HepG2 (cell line): Measurements from ENCODE around the gene CNGA2. TPM values are rescaled to one million over a fixed set of nuclear protein-coding genes. Genes with fewer than 3 reads are reported as not detected.

Experiments
- ATAC-seq: fragments of 200-7000 bp; cut with Tn5 transposase; 3 replicates; pipeline ENCODE4 v1.9.1; 2020; ENCODE audit warnings: mild to moderate bottlenecking, moderate library complexity
- BruUV-seq: library from RNA; stranded (reverse); fragments of 400-500 nt; replicated peaks from 2 replicates; lab custom pipeline; 2021; lab: Mats Ljungman, UMichigan
- CTCF ChIA-PET: fragments of 300-600 bp; formaldehyde crosslinking; extraction: SDS; loops from one replicate; lab custom pipeline; 2021; ENCODE audit warnings: low total read pairs, inconsistent platforms, low intra/inter-chr PET ratio; lab: Yijun Ruan, JAX
- POLR2A ChIA-PET: fragments of 350-600 bp; sonication (Branson Sonifier 250); formaldehyde crosslinking; loops from one replicate; lab custom pipeline; 2020; ENCODE audit warnings: antibody characterized with exemption, inconsistent platforms; lab: Yijun Ruan, JAX
- DNase-seq: peaks from one replicate; pipeline ENCODE4 v3.0.0-alpha.2; 2015; ENCODE audit warnings: low spot score
- FAIRE-seq: peaks from 3 replicates; lab custom pipeline; 2011; peaks lifted over from hg19 to GRCh38; lab: Jason Lieb, UNC
- H2AFZ ChIP-seq: one replicate; pipeline ENCODE4 v1.6.1; 2011; ENCODE audit warnings: low read length, inconsistent platforms
- H3K27ac ChIP-seq: fragments of 300-600 bp; 3 replicates; pipeline ENCODE4 v1.8.0; 2011; ENCODE audit warnings: mixed run types, mild to moderate bottlenecking, mixed read lengths, low read length, inconsistent platforms; ENCODE audit not compliant: insufficient read depth; ENCODE audit errors: extremely low read length
- H3K27me3 ChIP-seq, 2 experiments: fragments of 200-600 bp in 1 of 2; 2 replicates in 1 of 2; 3 replicates in 1 of 2; pipeline versions ENCODE4 v1.6.0 to v1.8.0; 2011; ENCODE audit warnings: low read length in 2 of 2, mild to moderate bottlenecking in 2 of 2, moderate library complexity in 2 of 2, inconsistent platforms in 1 of 2; ENCODE audit not compliant: insufficient read depth in 2 of 2, control insufficient read depth in 1 of 2
- H3K36me3 ChIP-seq, 2 experiments: fragments of 200-600 bp in 1 of 2; replicated peaks in 1 of 2; 2 replicates in 1 of 2; 3 replicates in 1 of 2; pipeline versions ENCODE4 v1.5.1 to v1.8.0; 2011; ENCODE audit warnings: low read length in 2 of 2, inconsistent platforms in 1 of 2; ENCODE audit not compliant: insufficient read depth in 2 of 2, control insufficient read depth in 1 of 2
- H3K4me1 ChIP-seq: 2 replicates; pipeline ENCODE4 v1.5.1; 2012; ENCODE audit warnings: low read length, inconsistent platforms; ENCODE audit not compliant: insufficient read depth
- H3K4me2 ChIP-seq: 2 replicates; pipeline ENCODE4 v1.6.0; 2011; ENCODE audit warnings: low read depth, low read length, inconsistent platforms
- H3K4me3 ChIP-seq, 3 experiments: fragments of 200-600 bp in 1 of 3; sonication (generic), shearing (Covaris generic) in 1 of 3; replicated peaks in 1 of 3; 2 replicates each; pipeline ENCODE4 v1.5.1; 2011 to 2016; ENCODE audit warnings: low read length in 3 of 3, inconsistent platforms in 2 of 3, low read depth in 2 of 3, mild to moderate bottlenecking in 2 of 3, control low read depth in 1 of 3, mixed read lengths in 1 of 3; ENCODE audit not compliant: insufficient read depth in 1 of 3
- H3K79me2 ChIP-seq: one replicate; pipeline ENCODE4 v1.6.1; 2011; ENCODE audit warnings: low read length, inconsistent platforms; ENCODE audit not compliant: insufficient read depth
- H3K9ac ChIP-seq: 2 replicates; pipeline ENCODE4 v1.6.0; 2011; ENCODE audit warnings: mild to moderate bottlenecking, low read depth, low read length, inconsistent platforms; ENCODE audit not compliant: insufficient read depth
- H3K9me3 ChIP-seq: 2 replicates; pipeline ENCODE4 v1.5.1; 2012; ENCODE audit warnings: mild to moderate bottlenecking, low read length
- H4K20me1 ChIP-seq: 2 replicates; pipeline ENCODE4 v1.6.0; 2011; ENCODE audit warnings: inconsistent platforms, mild to moderate bottlenecking, low read length, moderate library complexity; ENCODE audit not compliant: insufficient read depth
- STAG1 ChIP-seq: sonication (generic); formaldehyde crosslinking; IDR thresholded peaks from 2 replicates; pipeline ENCODE4 v1.4.0; 2020; ENCODE audit warnings: missing genetic modification reagents
- WGBS: methylation state at CpG from one replicate; pipeline ENCODE4 v1.1.6; 2017; ENCODE audit warnings: low lambda C conversion rate; 5-methylcytosine and 5-hydroxymethylcytosine counted together
- in situ Hi-C: cut with HindIII; loops from 2 replicates; pipeline ENCODE4 v1.10.0; 2017; ENCODE audit warnings: low pct_unique_long_range_greater_than_20kb; ENCODE audit not compliant: extremely low pct_ligation_motif_present
- intact Hi-C: fragments of 100-400 bp; cut with micrococcal nuclease; formaldehyde crosslinking; loops from one replicate; pipeline ENCODE4 v1.10.0; 2022; ENCODE audit not compliant: unreplicated experiment
- polyA plus RNA-seq, 8 experiments: library from polyadenylated mRNA; depleted of rRNA in 3 of 8; stranded (reverse) in 7 of 8; unstranded in 1 of 8; fragments of >200 nt; fragmentation: Illumina TruSeq in 4 of 8; extraction: Trizol in 4 of 8; gene quantifications; 2 replicates each; pipeline versions ENCODE4 v1.2.1 to v1.2.3, GENCODE V29; 2011 to 2016; ENCODE audit warnings: low read depth in 4 of 8, missing spikeins in 1 of 8, mixed read lengths in 1 of 8; ENCODE audit not compliant: insufficient read depth in 1 of 8
- total RNA-seq, 5 experiments: library from RNA; depleted of rRNA; stranded (reverse); fragments of >200 nt; fragmentation: Illumina TruSeq; extraction: Trizol; gene quantifications; 2 replicates each; pipeline ENCODE4 v1.2.3, GENCODE V29; 2016; ENCODE audit warnings: low read depth in 1 of 5
- TF ChIP-seq, protein P1 (sequence below): sonication (generic); formaldehyde crosslinking; IDR thresholded peaks from 2 replicates; pipeline ENCODE4 v1.8.1; 2023; ENCODE audit warnings: mild to moderate bottlenecking, missing genetic modification reagents
- TF ChIP-seq, protein P2 (sequence below): sonication (generic); formaldehyde crosslinking; IDR thresholded peaks from 2 replicates; pipeline ENCODE4 v1.5.1; 2020; ENCODE audit warnings: missing genetic modification reagents, mild to moderate bottlenecking, borderline replicate concordance
- TF ChIP-seq, protein P3 (sequence below): IDR thresholded peaks from 2 replicates; pipeline ENCODE4 v1.4.0; 2020; ENCODE audit warnings: mild to moderate bottlenecking, missing genetic modification reagents
- TF ChIP-seq, protein P4 (sequence below): sonication (generic); formaldehyde crosslinking; IDR thresholded peaks from 2 replicates; pipeline ENCODE4 v1.5.0; 2020; ENCODE audit warnings: mild to moderate bottlenecking, missing genetic modification reagents, moderate library complexity

Gene CNGA2
- total and polyA plus RNA-seq, 2 of the 13 experiments (the other 11 are each of a cell fraction or from before 2014, with no cell fraction given), result not detected

DNA sequence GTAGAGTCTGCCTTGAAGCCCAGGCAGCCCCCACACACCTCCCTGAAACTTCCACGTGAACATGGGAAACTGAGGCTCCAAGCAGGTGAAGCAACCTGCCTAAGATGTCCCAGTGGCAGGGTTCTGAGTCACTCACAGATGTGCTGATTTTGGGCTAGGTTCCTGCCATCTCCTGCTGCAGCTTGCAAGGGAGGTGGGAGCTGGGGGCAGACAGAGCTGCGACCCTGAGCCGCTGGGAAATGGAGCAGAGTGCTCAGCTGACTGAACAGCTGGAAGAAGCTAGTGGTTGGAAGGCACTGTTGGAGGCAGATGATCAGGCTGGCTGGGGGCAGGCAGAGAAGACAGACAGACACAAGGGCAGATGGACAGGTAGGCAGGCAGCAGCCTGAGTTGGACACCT lies 22.3 kb upstream of the CNGA2 start (continued):
- TF ChIP-seq, protein P1, sequence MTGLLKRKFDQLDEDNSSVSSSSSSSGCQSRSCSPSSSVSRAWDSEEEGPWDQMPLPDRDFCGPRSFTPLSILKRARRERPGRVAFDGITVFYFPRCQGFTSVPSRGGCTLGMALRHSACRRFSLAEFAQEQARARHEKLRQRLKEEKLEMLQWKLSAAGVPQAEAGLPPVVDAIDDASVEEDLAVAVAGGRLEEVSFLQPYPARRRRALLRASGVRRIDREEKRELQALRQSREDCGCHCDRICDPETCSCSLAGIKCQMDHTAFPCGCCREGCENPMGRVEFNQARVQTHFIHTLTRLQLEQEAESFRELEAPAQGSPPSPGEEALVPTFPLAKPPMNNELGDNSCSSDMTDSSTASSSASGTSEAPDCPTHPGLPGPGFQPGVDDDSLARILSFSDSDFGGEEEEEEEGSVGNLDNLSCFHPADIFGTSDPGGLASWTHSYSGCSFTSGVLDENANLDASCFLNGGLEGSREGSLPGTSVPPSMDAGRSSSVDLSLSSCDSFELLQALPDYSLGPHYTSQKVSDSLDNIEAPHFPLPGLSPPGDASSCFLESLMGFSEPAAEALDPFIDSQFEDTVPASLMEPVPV, result no peak
- TF ChIP-seq, protein P2, sequence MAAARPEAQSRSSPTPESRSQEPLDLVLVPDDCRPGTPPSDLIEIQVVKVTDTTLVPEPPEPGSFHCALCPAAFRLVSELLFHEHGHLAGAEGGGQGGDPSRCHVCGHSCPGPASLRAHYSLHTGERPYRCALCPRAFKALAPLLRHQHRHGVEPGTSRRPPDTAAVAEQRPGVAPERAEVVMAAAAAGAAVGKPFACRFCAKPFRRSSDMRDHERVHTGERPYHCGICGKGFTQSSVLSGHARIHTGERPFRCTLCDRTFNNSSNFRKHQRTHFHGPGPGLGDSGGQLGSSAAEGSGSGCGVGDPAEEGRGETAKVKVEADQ (CRISPR knock-in tag), result no peak

DNA sequence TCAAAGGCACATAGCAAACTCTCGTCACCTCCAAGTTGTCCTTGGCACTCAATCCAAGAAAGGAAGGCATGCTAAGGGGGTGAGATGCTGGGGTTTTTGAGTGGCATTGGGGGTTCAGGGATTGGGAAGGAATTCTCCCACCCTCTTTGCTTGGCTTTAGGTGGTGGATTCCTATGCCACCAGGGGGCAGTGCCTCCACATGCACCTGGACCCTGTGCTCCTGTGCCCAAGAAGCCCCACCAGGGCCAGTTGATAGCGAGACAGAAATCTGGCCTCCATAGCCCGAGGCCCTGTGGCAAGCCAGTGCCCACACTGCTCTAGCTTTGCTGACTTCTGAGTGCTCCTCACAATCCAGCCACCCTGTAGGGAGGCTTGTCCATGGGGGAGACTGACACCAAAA lies 20.7 kb upstream of the CNGA2 start:
- TF ChIP-seq, protein P3, sequence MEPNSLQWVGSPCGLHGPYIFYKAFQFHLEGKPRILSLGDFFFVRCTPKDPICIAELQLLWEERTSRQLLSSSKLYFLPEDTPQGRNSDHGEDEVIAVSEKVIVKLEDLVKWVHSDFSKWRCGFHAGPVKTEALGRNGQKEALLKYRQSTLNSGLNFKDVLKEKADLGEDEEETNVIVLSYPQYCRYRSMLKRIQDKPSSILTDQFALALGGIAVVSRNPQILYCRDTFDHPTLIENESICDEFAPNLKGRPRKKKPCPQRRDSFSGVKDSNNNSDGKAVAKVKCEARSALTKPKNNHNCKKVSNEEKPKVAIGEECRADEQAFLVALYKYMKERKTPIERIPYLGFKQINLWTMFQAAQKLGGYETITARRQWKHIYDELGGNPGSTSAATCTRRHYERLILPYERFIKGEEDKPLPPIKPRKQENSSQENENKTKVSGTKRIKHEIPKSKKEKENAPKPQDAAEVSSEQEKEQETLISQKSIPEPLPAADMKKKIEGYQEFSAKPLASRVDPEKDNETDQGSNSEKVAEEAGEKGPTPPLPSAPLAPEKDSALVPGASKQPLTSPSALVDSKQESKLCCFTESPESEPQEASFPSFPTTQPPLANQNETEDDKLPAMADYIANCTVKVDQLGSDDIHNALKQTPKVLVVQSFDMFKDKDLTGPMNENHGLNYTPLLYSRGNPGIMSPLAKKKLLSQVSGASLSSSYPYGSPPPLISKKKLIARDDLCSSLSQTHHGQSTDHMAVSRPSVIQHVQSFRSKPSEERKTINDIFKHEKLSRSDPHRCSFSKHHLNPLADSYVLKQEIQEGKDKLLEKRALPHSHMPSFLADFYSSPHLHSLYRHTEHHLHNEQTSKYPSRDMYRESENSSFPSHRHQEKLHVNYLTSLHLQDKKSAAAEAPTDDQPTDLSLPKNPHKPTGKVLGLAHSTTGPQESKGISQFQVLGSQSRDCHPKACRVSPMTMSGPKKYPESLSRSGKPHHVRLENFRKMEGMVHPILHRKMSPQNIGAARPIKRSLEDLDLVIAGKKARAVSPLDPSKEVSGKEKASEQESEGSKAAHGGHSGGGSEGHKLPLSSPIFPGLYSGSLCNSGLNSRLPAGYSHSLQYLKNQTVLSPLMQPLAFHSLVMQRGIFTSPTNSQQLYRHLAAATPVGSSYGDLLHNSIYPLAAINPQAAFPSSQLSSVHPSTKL (CRISPR knock-in tag), result no peak
- peak; percentile 57 for TF ChIP-seq STAG1 (CRISPR knock-in tag)
- TF ChIP-seq, protein P4, sequence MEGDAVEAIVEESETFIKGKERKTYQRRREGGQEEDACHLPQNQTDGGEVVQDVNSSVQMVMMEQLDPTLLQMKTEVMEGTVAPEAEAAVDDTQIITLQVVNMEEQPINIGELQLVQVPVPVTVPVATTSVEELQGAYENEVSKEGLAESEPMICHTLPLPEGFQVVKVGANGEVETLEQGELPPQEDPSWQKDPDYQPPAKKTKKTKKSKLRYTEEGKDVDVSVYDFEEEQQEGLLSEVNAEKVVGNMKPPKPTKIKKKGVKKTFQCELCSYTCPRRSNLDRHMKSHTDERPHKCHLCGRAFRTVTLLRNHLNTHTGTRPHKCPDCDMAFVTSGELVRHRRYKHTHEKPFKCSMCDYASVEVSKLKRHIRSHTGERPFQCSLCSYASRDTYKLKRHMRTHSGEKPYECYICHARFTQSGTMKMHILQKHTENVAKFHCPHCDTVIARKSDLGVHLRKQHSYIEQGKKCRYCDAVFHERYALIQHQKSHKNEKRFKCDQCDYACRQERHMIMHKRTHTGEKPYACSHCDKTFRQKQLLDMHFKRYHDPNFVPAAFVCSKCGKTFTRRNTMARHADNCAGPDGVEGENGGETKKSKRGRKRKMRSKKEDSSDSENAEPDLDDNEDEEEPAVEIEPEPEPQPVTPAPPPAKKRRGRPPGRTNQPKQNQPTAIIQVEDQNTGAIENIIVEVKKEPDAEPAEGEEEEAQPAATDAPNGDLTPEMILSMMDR (CRISPR knock-in tag), result peak; percentile 63
- Histone ChIP-seq H3K4me3 (no peak overlapping the region), H3K9ac (no peak overlapping the region), H3K27ac (no peak overlapping the region), H3K27me3 (no peaks in the 10 kb centered on the region), H3K9me3 (no peaks in the 10 kb centered on the region), H3K4me1 (no peaks in the 10 kb centered on the region), H3K79me2 (no peaks in the 10 kb centered on the region), H3K36me3 (no peaks in the 10 kb centered on the region), H4K20me1 (no peaks in the 10 kb centered on the region), H3K4me2 (no peak overlapping the region), H2AFZ (no peak overlapping the region)
- 10% methylated on average over 1 of the region's 3 CpGs for WGBS
- intact Hi-C loops (no loop called here), in situ Hi-C loops (no loop called here)
- ChIA-PET CTCF (interaction anchor here (1.5 kb wide), 1 partner anchor 922 kb away, joined by 4 read pairs; no protein-coding TSS in a partner anchor), POLR2A (no interaction called here)
- peak; percentile 87 for ATAC-seq
- FAIRE-seq, result no peak
- peak; percentile 0 for DNase-seq
- no TSS peak for BruUV-seq
